OCI-LY7 (cell line): ENCODE data around the gene RNF130. TPM values are rescaled to one million over a fixed set of nuclear protein-coding genes. Genes with fewer than 3 reads are reported as not detected.

Experiments
- BruUV-seq: library from RNA; stranded (reverse); fragments of 400-500 nt; replicated peaks from 2 replicates; lab custom pipeline; 2021; lab: Mats Ljungman, UMichigan
- CTCF ChIA-PET: fragments of 300-600 bp; sonication (Branson Sonifier 250); formaldehyde crosslinking; loops from one replicate; lab custom pipeline; 2022; ENCODE audit warnings: antibody characterized with exemption; ENCODE audit not compliant: unreplicated experiment; lab: Charles Lee
- POLR2A ChIA-PET: fragments of 300-600 bp; sonication (Branson Sonifier 250); formaldehyde crosslinking; loops from one replicate; lab custom pipeline; 2022; ENCODE audit warnings: antibody characterized with exemption; lab: Charles Lee
- DNase-seq: peaks from one replicate; pipeline ENCODE4 v3.0.0-alpha.2; 2015; ENCODE audit warnings: low spot score
- H2AFZ ChIP-seq: fragments of 200-600 bp; sonication (generic), shearing (Covaris generic); 2 replicates; pipeline ENCODE4 v1.6.1; 2014; ENCODE audit warnings: mild to moderate bottlenecking, antibody characterized with exemption, low read length, moderate library complexity
- H3K27ac ChIP-seq: fragments of 200-600 bp; sonication (generic); 2 replicates; pipeline ENCODE4 v1.5.1; 2014; ENCODE audit warnings: mixed run types, low read depth, mild to moderate bottlenecking, moderate library complexity, low read length, inconsistent platforms; ENCODE audit not compliant: poor library complexity, severe bottlenecking
- H3K36me3 ChIP-seq: fragments of 200-600 bp; sonication (generic); 2 replicates; pipeline ENCODE4 v1.6.1; 2014; ENCODE audit warnings: mild to moderate bottlenecking, antibody characterized with exemption, low read length, moderate library complexity, mixed read lengths; ENCODE audit not compliant: insufficient read depth
- H3K4me1 ChIP-seq: fragments of 200-600 bp; sonication (generic); 2 replicates; pipeline ENCODE4 v1.5.1; 2014; ENCODE audit warnings: mild to moderate bottlenecking, low read length; ENCODE audit not compliant: insufficient read depth, poor library complexity, severe bottlenecking
- H3K4me2 ChIP-seq: fragments of 200-600 bp; sonication (generic); 2 replicates; pipeline ENCODE4 v1.6.1; 2014; ENCODE audit warnings: mild to moderate bottlenecking, low read length
- H3K4me3 ChIP-seq: fragments of 200-600 bp; sonication (generic); 2 replicates; pipeline ENCODE4 v1.5.1; 2014; ENCODE audit warnings: mild to moderate bottlenecking, low read depth, low read length; ENCODE audit not compliant: poor library complexity, severe bottlenecking
- H3K79me2 ChIP-seq: fragments of 200-600 bp; sonication (generic); 2 replicates; pipeline ENCODE4 v1.6.1; 2016; ENCODE audit warnings: low read depth, mild to moderate bottlenecking, low read length, moderate library complexity, mixed read lengths; ENCODE audit not compliant: insufficient read depth
- H3K9me2 ChIP-seq: fragments of 200-600 bp; sonication (generic); 2 replicates; pipeline ENCODE4 v1.6.1; 2016; ENCODE audit warnings: mild to moderate bottlenecking, low read length, mixed read lengths; ENCODE audit not compliant: insufficient read depth
- H3K9me3 ChIP-seq: fragments of 200-600 bp; sonication (generic); 2 replicates; pipeline ENCODE4 v1.6.1; 2014; ENCODE audit warnings: mild to moderate bottlenecking, mixed run types, low read length, mixed read lengths
- H4K20me1 ChIP-seq: fragments of 200-600 bp; sonication (generic); 2 replicates; pipeline ENCODE4 v1.6.1; 2014; ENCODE audit warnings: mild to moderate bottlenecking, antibody characterized with exemption, low read length, moderate library complexity, mixed read lengths; ENCODE audit not compliant: insufficient read depth
- EZH2phosphoT487 ChIP-seq: fragments of 200-600 bp; sonication (generic); IDR thresholded peaks from 2 replicates; pipeline ENCODE4 v1.6.1; 2018; ENCODE audit warnings: low read depth, borderline replicate concordance, mild to moderate bottlenecking, mixed run types, antibody characterized with exemption, low read length, moderate library complexity, mixed read lengths
- intact Hi-C: fragments of 100-400 bp; cut with micrococcal nuclease; formaldehyde crosslinking; loops from one replicate; pipeline ENCODE4 v1.10.0; 2022; ENCODE audit not compliant: unreplicated experiment
- total RNA-seq, 2 experiments: library from RNA; depleted of rRNA in 1 of 2; stranded (reverse); fragments of >200 nt in 1 of 2; shearing (Covaris generic) in 1 of 2; gene quantifications; 2 replicates each; pipeline ENCODE4 v1.2.3, GENCODE V29; 2014 to 2022
- TF ChIP-seq, protein P1 (sequence below): fragments of 200-600 bp; sonication (generic); conservative IDR thresholded peaks from 2 replicates; pipeline ENCODE4 v1.5.1; 2014; ENCODE audit warnings: mild to moderate bottlenecking, antibody characterized with exemption, low read length, moderate library complexity, mixed read lengths

RNF130 gene
- total RNA-seq, 2 experiments from 2014 or later = 0.16 TPM; not detected in 1

DNA sequence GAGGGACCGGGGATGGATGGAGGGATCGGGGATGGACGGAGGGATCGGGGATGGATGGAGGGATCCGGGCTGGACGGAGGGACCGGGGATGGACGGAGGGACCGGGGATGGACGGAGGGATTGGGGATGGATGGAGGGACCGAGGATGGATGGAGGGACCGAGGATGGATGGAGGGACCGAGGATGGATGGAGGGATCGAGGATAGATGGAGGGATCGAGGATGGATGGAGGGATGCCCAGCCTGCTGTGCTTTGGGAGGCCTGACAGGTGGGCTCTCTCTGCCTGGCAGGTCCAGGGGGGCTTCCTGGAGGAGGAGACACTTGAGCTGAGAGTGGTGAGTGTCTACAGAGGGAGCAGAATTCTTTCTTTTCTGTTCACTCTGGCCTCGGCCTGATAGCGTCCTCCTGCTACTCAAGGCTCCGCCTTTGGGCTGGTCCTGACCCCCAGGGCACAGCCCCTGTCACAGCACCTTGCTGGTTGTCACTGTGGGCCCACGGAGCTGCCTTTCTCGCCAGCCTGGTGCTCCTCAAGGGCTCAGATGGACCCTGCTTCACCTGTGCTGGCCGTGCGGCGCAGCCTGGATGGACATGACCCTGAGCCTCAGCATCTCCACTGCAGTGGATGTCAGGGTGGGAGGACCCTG lies 42.2 kb upstream of the RNF130 start:
- no peaks in the 10 kb centered on the region for H3K79me2 ChIP-seq
- TF ChIP-seq EZH2phosphoT487 = no peak
- TF ChIP-seq, protein P1, sequence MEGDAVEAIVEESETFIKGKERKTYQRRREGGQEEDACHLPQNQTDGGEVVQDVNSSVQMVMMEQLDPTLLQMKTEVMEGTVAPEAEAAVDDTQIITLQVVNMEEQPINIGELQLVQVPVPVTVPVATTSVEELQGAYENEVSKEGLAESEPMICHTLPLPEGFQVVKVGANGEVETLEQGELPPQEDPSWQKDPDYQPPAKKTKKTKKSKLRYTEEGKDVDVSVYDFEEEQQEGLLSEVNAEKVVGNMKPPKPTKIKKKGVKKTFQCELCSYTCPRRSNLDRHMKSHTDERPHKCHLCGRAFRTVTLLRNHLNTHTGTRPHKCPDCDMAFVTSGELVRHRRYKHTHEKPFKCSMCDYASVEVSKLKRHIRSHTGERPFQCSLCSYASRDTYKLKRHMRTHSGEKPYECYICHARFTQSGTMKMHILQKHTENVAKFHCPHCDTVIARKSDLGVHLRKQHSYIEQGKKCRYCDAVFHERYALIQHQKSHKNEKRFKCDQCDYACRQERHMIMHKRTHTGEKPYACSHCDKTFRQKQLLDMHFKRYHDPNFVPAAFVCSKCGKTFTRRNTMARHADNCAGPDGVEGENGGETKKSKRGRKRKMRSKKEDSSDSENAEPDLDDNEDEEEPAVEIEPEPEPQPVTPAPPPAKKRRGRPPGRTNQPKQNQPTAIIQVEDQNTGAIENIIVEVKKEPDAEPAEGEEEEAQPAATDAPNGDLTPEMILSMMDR = no peak
- no peaks in the 10 kb centered on the region for H3K9me2 ChIP-seq
- no peaks in the 10 kb centered on the region for H3K9me3 ChIP-seq
- no peak overlapping the region for H3K4me3 ChIP-seq
- H3K27ac ChIP-seq = no peak overlapping the region
- no TSS peak for BruUV-seq
- DNase-seq = no peak
- H3K4me1 ChIP-seq = no peaks in the 10 kb centered on the region
- ChIA-PET POLR2A (no interaction called here), CTCF (no interaction called here)
- no peaks in the 10 kb centered on the region for H3K36me3 ChIP-seq
- H3K4me2 ChIP-seq = no peak overlapping the region
- H4K20me1 ChIP-seq = no peaks in the 10 kb centered on the region
- H2AFZ ChIP-seq = no peak overlapping the region
- intact Hi-C loops = no loop called here

DNA sequence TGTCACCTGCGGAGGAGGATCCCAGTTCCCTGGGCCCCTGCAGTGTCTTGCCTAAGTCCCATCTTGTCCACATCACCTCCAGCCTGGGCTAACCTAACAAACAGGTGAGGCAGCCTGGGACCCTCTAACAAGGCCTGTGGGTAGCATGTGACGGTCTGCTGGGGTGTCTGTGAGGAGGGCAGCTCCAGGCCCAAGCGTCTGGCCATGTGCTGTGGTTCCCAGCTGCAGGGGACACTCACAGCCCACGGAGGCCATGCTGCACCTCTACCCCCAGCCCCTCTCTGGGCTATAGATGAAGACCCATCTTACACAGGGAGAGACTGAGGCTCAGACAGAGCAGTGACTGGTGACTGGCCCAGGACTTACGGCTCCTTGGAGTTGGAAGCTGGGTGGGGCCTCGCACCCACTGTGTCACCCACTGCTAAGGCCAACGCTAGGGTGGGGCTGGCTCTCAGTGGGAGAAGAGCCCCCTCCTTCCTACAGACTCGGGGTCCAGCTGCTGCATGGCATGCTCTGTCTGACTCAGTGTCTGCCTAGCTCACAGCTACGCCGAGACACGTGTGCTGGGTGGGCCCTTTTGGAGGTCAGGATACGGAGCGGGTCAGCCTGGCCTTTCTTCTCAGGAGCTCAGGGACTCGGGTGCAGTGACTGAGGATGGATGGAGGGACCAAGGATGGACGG lies 40.8 kb upstream of the RNF130 start:
- H3K27ac ChIP-seq = no peak overlapping the region
- H3K4me2 ChIP-seq = no peak overlapping the region
- BruUV-seq = no TSS peak
- H4K20me1 ChIP-seq = no peaks in the 10 kb centered on the region
- CTCF ChIA-PET = interaction anchor here (0.6 kb wide), 1 partner anchor 122 kb away, joined by 3 read pairs; no protein-coding TSS in a partner anchor
- no peak overlapping the region for H2AFZ ChIP-seq
- no peaks in the 10 kb centered on the region for H3K36me3 ChIP-seq
- intact Hi-C loops = no loop called here
- no peaks in the 10 kb centered on the region for H3K9me2 ChIP-seq
- POLR2A ChIA-PET = no interaction called here
- TF ChIP-seq EZH2phosphoT487 = no peak
- TF ChIP-seq, protein P1 = no peak
- DNase-seq = no peak
- H3K4me3 ChIP-seq = no peak overlapping the region
- H3K79me2 ChIP-seq = no peaks in the 10 kb centered on the region
- H3K9me3 ChIP-seq = no peaks in the 10 kb centered on the region
- no peaks in the 10 kb centered on the region for H3K4me1 ChIP-seq
